A549 treated with dexamethasone at 1 μM for 4 hours (cell line): Measurements from ENCODE around the gene TMEM106A. TPM values are rescaled to one million over a fixed set of nuclear protein-coding genes. Genes with fewer than 3 reads are reported as not detected.

Experiments used
- total RNA-seq: library from RNA; stranded (reverse); fragments of 200-300 nt; extraction: Qiagen RNA extraction; gene quantifications from 5 replicates; pipeline ENCODE4 v1.2.3, GENCODE V29; 2022

Gene TMEM106A
- total RNA-seq: 0.63 to 1.5 TPM (median 1.1 TPM) in 5 replicates

GRCh38 chr17:43211480-43212402, at the start of gene TMEM106A:
Gene TMEM106A, plus strand, starts transcription at chr17:43211875. Its CDS starts 1,167 bp downstream, at chr17:43213042.

GRCh38 chr17:43170766-43171585, 40.7 kb upstream of the TMEM106A start, which contains the start of gene NBR1:
Gene NBR1, plus strand, starts transcription at chr17:43171214. Its CDS starts 4,586 bp downstream, at chr17:43175800.

GRCh38 chr17:43228020-43228782, 16.5 kb downstream of the TMEM106A start, which contains the start of gene CCDC200:
Gene CCDC200, minus strand, starts transcription at chr17:43228623. Its CDS starts 69 bp downstream, at chr17:43228554.

GRCh38 chr17:43233877-43234276, 22.2 kb downstream of the TMEM106A start, which contains the start of gene RNU2-1:
Gene RNU2-1, minus strand, starts transcription at chr17:43233977.

Other genes with a start within 250 kb of the TMEM106A start
- gene AARSD1, start 247.4 kb upstream of the TMEM106A start, total RNA-seq: 54.0 to 57.5 TPM (median 55.9 TPM) in 5 replicates
- 0.71 to 1.1 TPM (median 0.84 TPM) in 5 replicates for gene PTGES3L, start 231.8 kb upstream of the TMEM106A start, total RNA-seq
- 17.8 to 22.8 TPM (median 21.4 TPM) in 5 replicates for gene RUNDC1, start 231.3 kb upstream of the TMEM106A start, total RNA-seq
- gene RPL27, start 213.5 kb upstream of the TMEM106A start, total RNA-seq: 2,696 to 3,813 TPM (median 2,782 TPM) in 5 replicates
- 16.3 to 18.6 TPM (median 17.6 TPM) in 5 replicates for gene IFI35, start 205.1 kb upstream of the TMEM106A start, total RNA-seq
- gene VAT1, start 189.5 kb upstream of the TMEM106A start, total RNA-seq: 208 to 244 TPM (median 229 TPM) in 5 replicates
- 0.11 to 0.21 TPM (median 0.13 TPM) in 5 replicates for gene RND2, start 186.6 kb upstream of the TMEM106A start, total RNA-seq
- 21.7 to 30.5 TPM (median 27.9 TPM) in 5 replicates for gene BRCA1, start 86.5 kb upstream of the TMEM106A start, total RNA-seq
- 33.4 to 45.1 TPM (median 40.7 TPM) in 5 replicates for gene NBR1, start 40.7 kb upstream of the TMEM106A start, total RNA-seq
- gene CCDC200, start 16.7 kb downstream of the TMEM106A start, total RNA-seq: 0.14 TPM in 1 of 5 replicates, not detected in the others
- not detected in 5 replicates for gene RNU2-1, start 22.1 kb downstream of the TMEM106A start, total RNA-seq
- 19.0 to 28.9 TPM (median 24.5 TPM) in 5 replicates for gene ARL4D, start 187.1 kb downstream of the TMEM106A start, total RNA-seq